Endothelial cell of umbilical vein (primary cell): ENCODE measurements around the gene LANCL2. TPM values are rescaled to one million over a fixed set of nuclear protein-coding genes. Genes with fewer than 3 reads are reported as not detected.

ENCODE experiments used
- BruUV-seq: library from RNA; stranded (reverse); fragments of 400-500 nt; replicated peaks from 2 replicates; lab custom pipeline; 2021; lab: Mats Ljungman, UMichigan
- CTCF ChIA-PET: fragments of 300-600, 350-600 bp; sonication (Branson Sonifier 250); formaldehyde crosslinking; loops from one replicate; lab custom pipeline; 2021; ENCODE audit warnings: antibody characterized with exemption, inconsistent platforms; lab: Charles Lee
- POLR2A ChIA-PET: fragments of 300-600, 350-600 bp; sonication (Branson Sonifier 250); formaldehyde crosslinking; loops from one replicate; lab custom pipeline; 2021; ENCODE audit warnings: antibody characterized with exemption, inconsistent platforms; lab: Charles Lee
- DNase-seq: peaks from one replicate; pipeline ENCODE4 v3.0.0-alpha.2; 2011; ENCODE audit warnings: low read depth, low spot score
- FAIRE-seq: peaks from 2 replicates; lab custom pipeline; 2011; peaks lifted over from hg19 to GRCh38; lab: Jason Lieb, UNC
- H2AFZ ChIP-seq: 2 replicates; pipeline ENCODE4 v1.6.0; 2012; ENCODE audit warnings: low read depth, low read length, control low read depth, inconsistent platforms
- H3K27ac ChIP-seq: 2 replicates; pipeline ENCODE4 v1.5.1; 2011; ENCODE audit warnings: low read depth, mild to moderate bottlenecking, control low read depth, low read length, moderate library complexity; ENCODE audit not compliant: insufficient read depth
- H3K27me3 ChIP-seq, 2 experiments: 2 replicates each; pipeline versions ENCODE4 v1.6.0 to v1.6.1; 2011; ENCODE audit warnings: low read length in 2 of 2, mixed read lengths in 1 of 2; ENCODE audit not compliant: control insufficient read depth in 2 of 2, insufficient read depth in 2 of 2
- H3K36me3 ChIP-seq, 2 experiments: 2 replicates in 1 of 2; 3 replicates in 1 of 2; pipeline ENCODE4 v1.5.1; 2011; ENCODE audit warnings: low read length in 2 of 2, mild to moderate bottlenecking in 1 of 2, moderate library complexity in 1 of 2; ENCODE audit not compliant: control insufficient read depth in 2 of 2, insufficient read depth in 2 of 2; ENCODE audit errors: extremely low read depth in 1 of 2
- H3K4me1 ChIP-seq: 3 replicates; pipeline ENCODE4 v1.5.1; 2011; ENCODE audit warnings: mild to moderate bottlenecking, low read length; ENCODE audit not compliant: control insufficient read depth, insufficient read depth; ENCODE audit errors: extremely low read depth
- H3K4me2 ChIP-seq: 2 replicates; pipeline ENCODE4 v1.6.1; 2011; ENCODE audit warnings: low read length, control low read depth, mixed read lengths; ENCODE audit not compliant: insufficient read depth
- H3K4me3 ChIP-seq, 3 experiments: fragments of 200-600 bp in 1 of 3; sonication (generic), shearing (Covaris generic) in 1 of 3; replicated peaks in 1 of 3; 2 replicates each; pipeline ENCODE4 v1.5.1; 2011 to 2016; ENCODE audit warnings: control low read depth in 3 of 3, low read length in 3 of 3, mild to moderate bottlenecking in 2 of 3, inconsistent platforms in 1 of 3, low read depth in 1 of 3, moderate library complexity in 1 of 3; ENCODE audit not compliant: insufficient read depth in 1 of 3
- H3K79me2 ChIP-seq: 2 replicates; pipeline ENCODE4 v1.6.0; 2012; ENCODE audit warnings: low read length, inconsistent platforms; ENCODE audit not compliant: control insufficient read depth, insufficient read depth
- H3K9ac ChIP-seq: replicated peaks from 2 replicates; pipeline ENCODE3; 2011; ENCODE audit warnings: low read length, control low read depth; ENCODE audit not compliant: insufficient read depth; ENCODE audit errors: extremely low read depth
- H3K9me1 ChIP-seq: replicated peaks from 3 replicates; pipeline ENCODE4 v1.6.0; 2011; ENCODE audit warnings: mild to moderate bottlenecking, low read length; ENCODE audit not compliant: control insufficient read depth, insufficient read depth; ENCODE audit errors: extremely low read depth
- H3K9me3 ChIP-seq: replicated peaks from 2 replicates; pipeline ENCODE4 v1.5.1; 2012; ENCODE audit warnings: low read length, inconsistent platforms; ENCODE audit not compliant: control insufficient read depth, insufficient read depth
- H4K20me1 ChIP-seq: replicated peaks from 2 replicates; pipeline ENCODE3; 2011; ENCODE audit warnings: mild to moderate bottlenecking, low read length; ENCODE audit not compliant: control insufficient read depth, insufficient read depth; ENCODE audit errors: extremely low read depth
- CTCF ChIP-seq, 2 donors: IDR thresholded peaks; 1 replicate in 1 of 2; 2 replicates in 1 of 2; pipeline ENCODE4 v1.5.1; 2011; ENCODE audit warnings: low read length in 2 of 2, mild to moderate bottlenecking in 2 of 2, moderate library complexity in 2 of 2, control low read depth in 1 of 2, inconsistent platforms in 1 of 2, low read depth in 1 of 2; ENCODE audit not compliant: insufficient read depth in 1 of 2; ENCODE audit errors: extremely low read depth in 1 of 2
- EZH2 ChIP-seq: IDR thresholded peaks from 2 replicates; pipeline ENCODE4 v1.6.1; 2012; ENCODE audit warnings: borderline replicate concordance, low read depth, mild to moderate bottlenecking, moderate library complexity, low read length, inconsistent platforms; ENCODE audit not compliant: severe bottlenecking
- FOS ChIP-seq: IDR thresholded peaks from 2 replicates; pipeline ENCODE4 v1.6.1; 2011; ENCODE audit warnings: mild to moderate bottlenecking, low read length, moderate library complexity, borderline replicate concordance; ENCODE audit not compliant: insufficient read depth
- GATA2 ChIP-seq: IDR thresholded peaks from 2 replicates; pipeline ENCODE4 v1.7.0; 2011; ENCODE audit warnings: low read depth, mild to moderate bottlenecking, moderate library complexity, mixed read lengths, low read length; ENCODE audit not compliant: insufficient read length, insufficient read depth
- JUN ChIP-seq: IDR thresholded peaks from 2 replicates; pipeline ENCODE4 v1.6.1; 2011; ENCODE audit warnings: borderline replicate concordance, low read depth; ENCODE audit not compliant: insufficient read length, insufficient read depth
- MYC ChIP-seq: IDR thresholded peaks from one replicate; pipeline ENCODE4 v1.6.1; 2011; ENCODE audit warnings: mild to moderate bottlenecking, low read depth, low read length
- POLR2A ChIP-seq: IDR thresholded peaks from 2 replicates; pipeline ENCODE4 v1.6.1; 2012; ENCODE audit warnings: low read depth, mild to moderate bottlenecking, control low read depth, low read length
- POLR2AphosphoS5 ChIP-seq: IDR thresholded peaks from 2 replicates; pipeline ENCODE4 v1.6.1; 2012; ENCODE audit warnings: low read depth, mild to moderate bottlenecking, control low read depth, low read length, moderate library complexity; ENCODE audit not compliant: insufficient read depth
- dilution Hi-C: fragments of 300-500 bp; cut with MboI; formaldehyde crosslinking; loops from one replicate; pipeline ENCODE4 v1.15.0; 2019; ENCODE audit warnings: low sequenced_read_pairs; ENCODE audit not compliant: extremely low pct_ligation_motif_present
- intact Hi-C: fragments of 100-400 bp; cut with micrococcal nuclease; formaldehyde crosslinking; loops from one replicate; pipeline ENCODE4 v1.10.0; 2022
- polyA plus RNA-seq, 4 experiments: library from polyadenylated mRNA; depleted of rRNA in 3 of 4; stranded (reverse) in 3 of 4; unstranded in 1 of 4; fragments of >200 nt; gene quantifications; 2 replicates each; pipeline versions ENCODE4 v1.2.1 to v1.2.3, GENCODE V29; 2011 to 2012; ENCODE audit warnings: missing spikeins in 1 of 4
- total RNA-seq: library from RNA; stranded (reverse); gene quantifications from 2 replicates; pipeline ENCODE4 v1.2.3, GENCODE V29; 2021
- TF ChIP-seq, protein P1 (sequence below): IDR thresholded peaks from 2 replicates; pipeline ENCODE4 v1.6.1; 2011; ENCODE audit not compliant: insufficient read depth, insufficient read length

The LANCL2 gene
- total and polyA plus RNA-seq, 2 donors (not counting 3 experiments of a cell fraction or from before 2014, with no cell fraction given) = 19.2 to 25.3 TPM

GRCh38 chr7:55468495-55468894, 103.4 kb downstream of the LANCL2 start:
- Histone ChIP-seq H4K20me1 (no peaks in the 10 kb centered on the region), H3K9me1 (no peaks in the 10 kb centered on the region), H3K9ac (no peak overlapping the region), H3K4me2 (no peak overlapping the region), H3K27ac (no peak overlapping the region), H3K4me3 (no peak overlapping the region), H3K4me1 (no peaks in the 10 kb centered on the region), H3K27me3 (no peaks in the 10 kb centered on the region), H3K36me3 (peaks cover 17 to 31% of the 10 kb centered on the region in 2 experiments), H2AFZ (no peak overlapping the region), H3K79me2 (peaks cover 2% of the 10 kb centered on the region), H3K9me3 (no peaks in the 10 kb centered on the region)
- TF ChIP-seq POLR2A (no peak), CTCF (IDR thresholded peaks at IDR 0.05; ENCODE audit: extremely low read depth in 1 of 2, insufficient read depth in 1 of 2, low read depth in 1 of 2, low read length in 2 of 2) (no peak), GATA2 (no peak), MYC (no peak), FOS (no peak), EZH2 (no peak), POLR2AphosphoS5 (no peak), JUN (no peak)
- TF ChIP-seq, protein P1, sequence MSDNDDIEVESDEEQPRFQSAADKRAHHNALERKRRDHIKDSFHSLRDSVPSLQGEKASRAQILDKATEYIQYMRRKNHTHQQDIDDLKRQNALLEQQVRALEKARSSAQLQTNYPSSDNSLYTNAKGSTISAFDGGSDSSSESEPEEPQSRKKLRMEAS = no peak
- no peak for DNase-seq
- intact Hi-C loops = no loop called here
- CTCF ChIA-PET = interaction anchor here (0.7 kb wide), 2 partner anchors 20 to 35 kb away, joined by 3 read pairs; no protein-coding TSS in a partner anchor
- no TSS peak for BruUV-seq
- FAIRE-seq = no peak
- dilution Hi-C loops = no loop called here
- POLR2A ChIA-PET = no interaction called here
